ENCODE measurements around the gene CDH4.

DNA sequence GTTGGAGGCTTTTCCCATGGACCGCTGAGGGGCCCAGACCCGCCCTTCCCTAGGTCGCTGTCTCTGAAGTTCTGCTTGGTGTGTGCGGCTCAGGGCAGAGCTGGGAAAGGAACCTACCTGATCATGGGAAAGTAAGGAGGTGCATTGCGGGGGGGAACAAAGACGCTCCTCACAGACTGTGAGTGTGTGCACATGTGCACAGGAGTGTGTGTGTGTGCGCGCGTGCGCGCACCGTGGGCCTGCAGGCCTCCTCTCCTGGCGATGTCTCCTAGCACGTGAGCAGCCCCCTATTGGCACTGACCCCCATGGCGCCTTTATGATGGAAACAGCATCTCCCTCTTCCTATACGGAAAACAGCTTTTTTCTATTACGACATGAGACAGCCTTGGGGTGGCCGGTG lies 589.5 kb downstream of the CDH4 start:
- TF ChIP-seq REST (IDR thresholded peaks at IDR 0.05; ENCODE audit: insufficient read depth in 1 of 2, low read depth in 2 of 2, low read length in 2 of 2) (no peak), POLR2AphosphoS5 (IDR thresholded peaks at IDR 0.05; ENCODE audit: low read depth, low read length) (no peak), TAF1 (IDR thresholded peaks at IDR 0.05; ENCODE audit: borderline replicate concordance, insufficient read depth, low read length) (no peak)

All from PFSK-1 (cell line).